Kasumi-1 (cell line): ENCODE results near the gene AP4E1.
"Not testable (repeated sequence)": the region's sequence is repeated elsewhere in the genome, so short reads cannot be mapped to it uniquely, and the experiment has no call there.

Experiments
- DNase-seq, 2 experiments: peaks; one replicate each; lab custom pipeline; 2025; lab: John Stamatoyannopoulos, UW

The AP4E1 gene

DNA sequence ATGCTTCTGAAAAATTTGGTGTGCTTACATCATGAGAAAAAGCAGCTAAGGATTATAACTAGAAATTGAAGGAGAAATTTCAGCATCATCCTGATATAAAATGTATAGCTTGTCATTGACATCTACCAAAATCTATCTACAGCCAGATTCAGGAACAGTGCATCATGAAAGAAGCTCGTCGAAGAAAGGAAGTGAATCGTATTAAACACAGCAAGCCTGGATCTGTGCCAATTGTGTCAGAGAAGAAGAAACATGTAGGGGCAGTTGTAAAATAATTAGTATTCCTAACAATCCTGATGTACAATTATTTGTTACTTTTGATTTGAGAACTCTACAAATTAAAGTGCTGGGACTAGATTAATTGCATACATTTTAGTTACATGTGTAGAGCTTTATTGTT is 37.2 kb downstream of the AP4E1 start:
- peak; percentile 14 to 15 for DNase-seq

DNA sequence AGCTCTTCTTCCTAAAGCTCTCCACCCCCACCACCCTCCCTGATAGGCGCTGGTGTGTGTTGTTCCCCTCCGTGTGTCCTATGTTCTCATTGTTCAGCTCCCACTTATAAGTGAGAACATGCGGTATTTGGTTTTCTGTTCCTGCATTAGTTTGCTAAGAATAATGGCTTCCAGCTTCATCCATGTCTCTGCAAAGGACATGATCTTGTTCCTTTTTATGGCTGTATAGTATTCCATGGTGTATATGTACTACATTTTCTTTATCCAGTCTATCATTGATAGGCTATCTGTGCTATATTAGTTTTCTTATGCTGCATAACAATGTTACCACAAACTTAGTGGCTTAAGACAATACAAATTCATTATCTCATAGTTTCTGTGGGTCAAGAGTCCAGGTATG is 42.3 kb downstream of the AP4E1 start:
- not testable (repeated sequence) for DNase-seq

DNA sequence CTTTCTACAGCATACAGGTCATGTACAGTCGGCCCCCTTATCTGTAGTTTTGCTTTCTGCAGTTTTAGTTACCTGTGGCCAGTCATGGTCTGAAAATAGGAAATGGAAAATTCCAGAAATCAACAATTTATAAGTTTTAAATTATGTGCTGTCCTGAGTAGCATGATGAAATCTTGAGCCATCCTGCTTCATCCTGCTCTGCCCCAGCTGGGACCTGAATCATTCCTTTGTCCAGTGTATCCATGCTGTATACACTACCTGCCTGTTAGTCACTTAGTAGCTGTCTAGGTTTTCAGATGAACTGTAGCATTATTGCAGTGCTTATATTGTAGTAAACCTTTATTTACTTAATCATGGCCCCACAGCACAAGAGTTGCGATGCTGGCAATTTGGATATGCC is 44.8 kb downstream of the AP4E1 start:
- no peak for DNase-seq

DNA sequence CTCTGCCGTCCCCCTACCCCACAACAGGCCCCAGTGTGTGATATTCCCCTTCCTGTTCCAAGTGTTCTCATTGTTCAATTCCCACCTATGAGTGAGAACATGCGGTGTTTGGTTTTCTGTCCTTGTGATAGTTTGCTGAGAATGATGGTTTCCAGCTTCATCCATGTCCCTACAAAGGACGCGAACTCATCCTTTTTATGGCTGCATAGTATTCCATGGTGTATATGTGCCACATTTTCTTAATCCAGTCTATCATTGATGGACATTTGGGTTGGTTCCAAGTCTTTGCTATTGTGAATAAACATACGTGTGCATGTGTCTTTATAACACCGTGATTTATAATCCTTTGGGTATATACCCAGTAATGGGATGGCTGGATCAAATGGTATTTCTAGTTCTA is 46.4 kb downstream of the AP4E1 start:
- not testable (repeated sequence) for DNase-seq

DNA sequence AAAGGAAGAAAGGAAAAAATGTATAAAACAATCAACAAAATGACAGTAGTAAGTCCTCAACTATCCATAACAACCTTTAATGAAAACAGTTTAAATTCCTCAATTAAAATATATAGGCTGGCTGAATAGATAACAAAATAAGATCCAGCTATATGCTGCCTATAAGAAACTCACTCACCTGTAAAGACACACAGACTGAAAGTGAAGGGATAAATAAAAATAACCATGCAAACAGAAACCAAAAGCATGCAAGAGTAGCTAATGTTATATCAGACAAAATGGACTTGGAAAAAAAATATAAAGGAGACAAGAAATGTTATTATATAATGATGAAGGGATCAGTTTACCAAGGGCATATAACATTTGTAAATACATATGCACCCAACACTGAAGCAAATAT is 51.2 kb downstream of the AP4E1 start:
- DNase-seq: no peak

DNA sequence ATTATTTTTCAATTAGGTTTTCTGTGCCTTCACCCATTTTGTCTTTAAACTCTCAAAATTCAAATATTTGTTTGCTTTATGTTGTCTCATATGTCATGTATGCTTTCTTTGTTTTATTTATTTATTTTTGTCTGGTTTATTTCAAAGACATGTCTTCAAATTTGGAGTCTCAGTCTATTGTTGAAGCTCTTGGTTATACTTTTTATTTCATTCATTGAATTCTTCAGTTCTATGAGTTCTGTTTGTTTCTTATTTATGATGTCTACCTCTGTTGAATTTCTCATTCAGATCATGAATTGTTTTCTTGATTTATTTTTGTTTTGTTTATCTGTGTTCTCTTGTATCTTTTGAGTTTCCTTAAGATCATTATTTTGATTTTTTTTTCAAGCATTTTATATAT is 55.6 kb downstream of the AP4E1 start:
- no peak for DNase-seq

DNA sequence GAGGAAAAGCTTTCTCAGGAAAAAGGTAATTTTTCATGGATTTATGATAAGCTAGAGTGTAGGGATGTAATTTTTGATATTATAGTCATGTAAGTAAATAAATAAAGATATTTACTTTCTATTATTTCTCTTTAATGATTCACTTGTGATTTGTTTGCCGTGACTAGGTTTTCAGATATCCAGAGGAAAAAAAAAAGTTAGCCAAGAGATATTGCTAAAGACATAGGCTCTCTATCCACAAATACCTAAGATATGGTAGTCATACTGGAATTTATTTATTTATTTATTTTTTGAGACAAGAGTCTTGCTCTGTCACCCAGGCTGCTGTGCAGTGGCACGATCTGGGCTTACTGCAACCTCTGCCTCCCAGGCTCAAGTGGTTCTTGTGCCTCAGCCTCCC is 59.9 kb downstream of the AP4E1 start:
- DNase-seq: no peak

DNA sequence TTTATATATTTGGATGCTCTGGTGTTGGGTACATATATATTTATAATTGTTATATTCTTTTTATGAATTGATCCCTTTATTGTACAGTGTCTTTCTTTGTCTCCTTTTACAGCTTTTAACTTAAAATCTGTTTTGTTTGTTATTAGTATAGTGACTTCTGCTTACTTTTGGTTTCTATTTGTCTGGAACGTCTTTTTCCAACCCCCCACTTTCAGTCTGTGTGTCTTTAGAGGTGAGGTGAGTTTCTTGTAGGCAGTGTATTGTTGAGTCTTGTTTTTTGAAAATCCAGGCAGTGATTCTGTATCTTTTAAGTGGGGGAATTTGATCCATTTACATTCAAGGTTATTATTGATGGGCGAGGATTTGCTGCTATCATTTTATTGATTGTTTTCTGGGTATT is 62.0 kb downstream of the AP4E1 start:
- no peak for DNase-seq

DNA sequence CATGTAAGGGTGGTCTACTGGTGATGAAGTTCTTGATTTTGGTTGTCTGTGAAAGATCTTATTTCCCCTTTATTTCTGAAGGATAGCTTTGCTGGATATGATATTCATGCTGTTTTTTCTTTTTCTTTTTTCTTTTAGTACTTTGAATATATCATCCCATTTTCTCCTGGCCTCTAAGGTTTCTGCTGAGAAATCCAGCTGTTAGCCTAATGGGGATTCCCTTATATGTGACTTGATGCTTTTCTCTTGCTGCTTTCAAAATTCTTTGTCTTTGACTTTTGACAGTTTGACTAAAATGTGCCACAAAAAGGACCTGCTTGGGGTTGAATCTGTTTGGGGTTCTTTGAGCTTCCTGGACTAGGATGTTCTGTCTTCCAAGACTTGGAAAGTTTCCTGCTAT is 62.6 kb downstream of the AP4E1 start:
- DNase-seq: no peak

DNA sequence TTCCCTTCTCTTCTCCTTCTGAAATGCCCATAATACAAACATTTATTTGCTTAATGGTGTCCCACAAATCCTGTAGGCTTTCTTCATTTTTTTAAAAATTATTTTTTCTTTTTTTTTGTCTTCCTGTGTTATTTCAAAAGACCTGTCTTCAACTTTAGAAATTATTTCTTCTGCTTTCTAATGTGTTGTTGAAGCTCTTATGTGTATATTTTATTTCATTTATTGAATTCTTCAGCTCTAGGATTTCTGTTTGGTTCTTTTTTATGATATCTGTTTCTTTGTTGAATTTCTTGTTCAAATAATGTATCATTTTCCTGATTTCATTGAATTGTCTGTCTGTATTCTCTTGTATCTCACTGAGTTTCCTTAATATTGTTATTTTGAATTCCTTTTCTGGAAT is 63.1 kb downstream of the AP4E1 start:
- DNase-seq: no peak

DNA sequence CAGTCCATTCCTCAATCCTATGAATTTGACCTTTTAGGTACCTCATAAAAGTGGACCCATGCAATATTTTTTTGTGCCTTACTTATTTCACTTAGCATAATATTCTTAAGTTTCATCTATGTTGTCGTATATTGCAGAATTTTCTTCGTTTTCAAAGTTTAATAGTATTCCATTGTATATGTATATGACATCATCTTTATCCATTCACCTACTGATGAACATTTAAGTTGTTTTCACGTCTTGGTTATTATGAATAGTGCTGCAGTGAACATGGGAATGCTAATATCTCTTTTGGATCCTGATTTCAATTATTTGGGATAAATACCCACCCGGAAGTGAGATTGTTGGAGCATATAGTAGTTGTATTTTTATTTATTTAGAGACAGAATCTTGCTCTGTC is 65.1 kb downstream of the AP4E1 start:
- no peak for DNase-seq

DNA sequence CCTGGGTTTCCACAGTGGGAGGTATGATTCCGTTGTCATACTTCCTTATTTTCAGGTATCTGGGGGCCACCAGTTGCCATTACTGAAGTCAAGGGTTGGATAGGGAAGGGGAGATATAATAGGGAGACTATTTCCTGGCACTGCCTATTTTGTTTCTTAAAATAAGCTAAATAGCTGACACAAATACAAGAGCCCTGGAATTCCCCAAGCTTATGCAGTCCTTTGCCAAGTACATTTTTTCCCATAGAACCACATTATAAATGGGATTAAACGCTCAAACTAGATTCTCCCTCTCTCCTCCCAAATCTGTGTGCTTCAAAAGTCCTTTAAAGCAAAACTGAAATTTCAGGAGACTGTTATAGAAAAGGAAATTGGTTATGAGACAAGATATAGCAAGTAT is 68.7 kb downstream of the AP4E1 start:
- DNase-seq: no peak

DNA sequence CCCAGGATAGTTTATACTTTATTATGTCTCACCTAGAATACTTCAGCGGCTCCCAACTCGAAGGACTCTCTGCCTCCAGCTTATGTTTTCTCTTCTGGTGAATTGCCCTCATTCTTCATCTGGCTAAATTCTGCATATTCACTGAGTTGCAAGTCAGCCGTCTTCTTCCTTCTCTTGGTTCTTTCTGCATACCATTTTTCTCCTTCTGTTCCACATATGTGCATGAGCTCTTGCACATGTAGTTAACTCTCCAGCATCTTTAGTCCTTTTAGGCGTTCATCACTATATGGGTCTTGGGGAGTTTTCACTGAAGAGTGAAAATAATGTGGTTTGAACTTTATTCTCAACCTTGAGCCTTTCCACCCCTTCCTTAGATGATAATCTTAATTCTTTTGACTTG is 70.1 kb downstream of the AP4E1 start:
- no peak for DNase-seq

DNA sequence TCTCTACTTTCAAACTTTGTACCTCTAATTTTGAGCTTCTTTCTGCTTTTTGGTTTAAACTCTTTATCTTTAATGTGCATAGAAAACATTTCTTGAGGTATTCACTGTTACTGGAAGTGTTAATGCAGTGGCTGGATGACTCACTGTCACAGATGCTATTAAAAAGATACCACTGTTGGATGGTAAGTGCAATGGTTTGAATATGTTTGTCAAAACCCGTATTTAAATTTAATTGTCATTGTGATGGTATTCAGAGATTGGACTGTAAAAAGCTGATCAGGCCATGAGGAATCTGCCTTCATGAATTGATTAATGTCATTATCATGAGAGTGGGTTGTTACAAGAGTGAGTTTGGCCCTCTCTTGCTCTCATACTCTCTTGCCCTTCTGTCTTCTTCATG is 70.6 kb downstream of the AP4E1 start:
- DNase-seq: no peak

DNA sequence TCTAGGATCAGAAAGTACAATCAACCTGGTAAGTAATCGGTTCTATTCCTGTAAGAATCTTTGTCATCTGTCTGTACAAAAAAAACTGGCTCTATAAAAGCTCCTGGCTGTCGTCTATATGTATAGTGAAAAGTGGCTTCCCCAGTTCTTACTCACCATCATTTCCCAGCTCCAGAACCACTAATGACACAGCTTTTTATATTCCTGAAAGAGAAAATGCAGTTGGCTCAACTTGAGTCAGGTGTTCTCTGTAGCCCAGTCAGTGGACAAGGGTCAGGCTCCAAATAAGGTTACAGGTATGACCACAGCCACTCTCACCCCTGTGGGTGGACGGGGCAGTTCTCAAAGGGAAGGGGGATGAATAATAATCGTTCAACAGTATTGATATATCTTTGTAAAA is 85.1 kb downstream of the AP4E1 start:
- no peak for DNase-seq

DNA sequence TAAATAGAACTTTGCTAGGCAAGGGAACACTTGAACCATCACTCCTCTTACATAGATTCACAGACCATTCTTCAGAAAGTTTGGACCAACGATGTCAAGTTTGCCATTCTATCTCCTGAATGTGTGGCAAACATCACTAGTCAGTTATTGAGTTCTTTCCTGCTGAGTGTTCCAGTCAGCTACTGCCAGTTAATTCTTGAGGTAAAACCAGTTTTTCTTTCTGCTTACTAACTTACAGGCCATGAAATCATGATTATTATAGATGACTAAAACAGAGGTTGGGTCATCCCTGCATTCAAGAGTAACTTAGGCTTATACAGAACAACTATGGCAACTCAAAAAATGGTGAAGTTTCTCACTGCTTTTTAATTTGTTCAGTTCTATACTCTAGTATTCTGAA is 88.2 kb downstream of the AP4E1 start:
- DNase-seq: no peak

DNA sequence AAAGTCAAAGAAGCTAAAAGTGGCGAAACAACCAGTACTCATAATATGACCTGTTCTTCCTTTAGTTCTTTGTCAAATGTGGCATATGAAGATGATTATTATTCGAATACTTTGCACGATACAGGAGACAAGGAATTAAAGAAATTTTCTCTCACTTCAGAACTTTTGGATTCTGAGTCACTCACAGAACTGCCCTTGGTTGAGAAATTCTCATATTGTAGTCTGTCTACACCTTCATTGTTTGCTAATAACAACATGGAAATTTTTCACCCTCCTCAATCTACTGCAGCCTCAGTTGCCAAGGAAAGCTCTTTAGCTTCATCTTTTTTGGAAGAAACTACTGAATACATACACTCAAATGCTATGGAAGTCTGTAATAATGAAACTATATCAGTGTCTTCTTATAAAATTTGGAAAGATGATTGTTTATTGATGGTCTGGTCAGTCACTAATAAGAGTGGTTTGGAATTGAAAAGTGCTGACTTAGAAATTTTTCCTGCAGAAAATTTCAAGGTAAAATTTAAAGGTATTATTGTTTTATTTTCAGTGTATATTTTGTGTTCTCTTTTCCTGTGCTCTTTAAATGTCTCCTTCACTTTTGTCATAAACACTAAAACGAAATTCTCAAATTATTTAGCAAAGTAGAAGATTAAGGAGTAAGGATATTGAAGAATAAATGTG is 89.0 kb downstream of the AP4E1 start:
- no peak for DNase-seq

DNA sequence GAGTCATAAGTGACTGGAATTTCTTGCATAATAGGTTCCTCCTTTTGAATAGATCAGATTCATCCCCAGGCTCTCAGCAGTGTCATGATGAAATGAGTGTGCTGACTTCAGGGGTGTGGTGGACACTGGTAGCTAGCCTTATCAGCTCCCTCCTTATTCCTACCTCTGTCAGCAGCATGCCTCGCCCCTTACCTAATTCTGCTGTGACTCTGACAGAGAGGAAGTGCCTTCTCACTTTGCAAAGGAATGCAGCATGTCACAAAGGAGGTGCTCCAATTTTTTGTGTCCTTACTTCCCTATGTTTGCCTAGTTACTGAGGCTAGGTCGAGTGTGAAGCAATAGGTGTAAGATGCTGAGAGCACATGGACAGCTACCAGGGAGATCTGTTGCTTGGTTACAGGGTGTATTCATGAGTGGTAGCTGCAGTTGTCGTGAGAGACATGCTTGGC is 95.6 kb downstream of the AP4E1 start:
- DNase-seq: no peak

DNA sequence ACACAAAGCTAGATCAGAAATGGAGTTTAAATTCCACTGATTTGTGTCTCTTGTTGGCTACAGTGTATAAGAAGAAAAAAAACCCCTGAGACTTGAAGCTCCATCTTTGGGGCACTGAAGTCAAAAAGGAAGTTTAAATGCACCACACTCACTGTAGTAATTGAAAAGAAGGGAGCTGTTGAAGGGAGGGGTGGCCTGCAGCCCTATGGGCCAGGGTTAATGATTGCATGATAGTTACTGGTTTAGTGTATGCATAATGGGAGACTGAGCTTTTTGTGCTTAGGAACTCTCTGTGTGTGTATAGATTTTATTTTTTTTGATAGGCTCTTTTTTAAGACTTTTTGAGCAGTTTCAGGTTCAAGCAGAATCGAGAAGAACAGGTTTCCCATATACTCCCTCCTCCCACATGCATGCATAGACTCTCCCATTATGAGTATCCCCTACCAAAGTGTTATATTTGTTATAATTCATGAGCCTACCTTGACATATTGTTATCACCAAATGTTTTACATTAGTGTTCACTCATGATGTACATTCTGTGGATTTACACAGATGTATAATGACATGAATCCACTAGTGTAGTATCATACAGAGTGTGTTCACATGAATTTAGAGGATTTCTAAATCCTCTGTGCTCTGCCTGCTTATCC is 98.0 kb downstream of the AP4E1 start:
- no peak for DNase-seq

DNA sequence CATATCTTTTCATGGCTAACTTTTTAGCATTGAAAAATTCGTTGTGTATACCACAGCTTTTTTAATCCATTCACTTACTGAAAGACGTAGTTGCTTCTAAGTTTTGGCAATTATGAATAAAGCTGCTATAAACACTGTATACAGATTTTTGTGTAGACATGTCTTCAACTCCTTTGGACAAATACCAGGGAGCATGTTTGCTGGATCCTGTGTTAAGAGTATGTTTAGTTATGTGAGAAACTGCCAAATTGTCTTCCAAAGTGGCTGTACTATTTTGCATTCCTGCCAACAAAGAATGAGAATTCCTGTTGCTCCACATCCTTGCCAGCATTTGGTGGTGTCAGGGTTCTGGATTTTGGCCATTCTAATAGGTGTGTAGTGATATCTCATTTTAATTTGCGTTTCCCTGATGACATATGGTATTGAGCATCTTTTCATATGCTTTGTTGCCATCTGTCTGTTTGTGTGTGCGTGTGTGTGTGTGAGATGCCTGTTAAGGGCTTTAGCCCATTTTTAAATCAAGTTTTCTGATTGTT is 98.7 kb downstream of the AP4E1 start:
- DNase-seq: no peak

DNA sequence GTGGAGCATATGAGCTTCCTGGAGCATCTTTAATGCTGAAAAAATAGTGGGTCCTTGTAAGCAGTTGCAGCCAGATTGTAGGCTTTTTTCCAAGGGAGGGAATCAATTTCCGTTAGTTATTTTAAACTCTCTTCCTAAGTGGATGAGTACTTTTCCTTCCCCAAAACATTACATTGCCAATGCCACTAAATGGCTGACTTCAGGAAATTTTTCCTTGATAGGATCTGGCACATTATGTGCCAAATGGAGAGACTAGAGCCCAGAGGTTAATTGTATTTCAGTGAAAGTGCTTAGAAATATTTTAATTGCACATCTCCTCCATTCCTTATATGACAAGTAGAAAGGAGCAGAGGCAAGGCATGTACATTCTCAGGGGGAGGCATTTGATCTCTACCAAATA is 102.7 kb downstream of the AP4E1 start:
- no peak for DNase-seq

DNA sequence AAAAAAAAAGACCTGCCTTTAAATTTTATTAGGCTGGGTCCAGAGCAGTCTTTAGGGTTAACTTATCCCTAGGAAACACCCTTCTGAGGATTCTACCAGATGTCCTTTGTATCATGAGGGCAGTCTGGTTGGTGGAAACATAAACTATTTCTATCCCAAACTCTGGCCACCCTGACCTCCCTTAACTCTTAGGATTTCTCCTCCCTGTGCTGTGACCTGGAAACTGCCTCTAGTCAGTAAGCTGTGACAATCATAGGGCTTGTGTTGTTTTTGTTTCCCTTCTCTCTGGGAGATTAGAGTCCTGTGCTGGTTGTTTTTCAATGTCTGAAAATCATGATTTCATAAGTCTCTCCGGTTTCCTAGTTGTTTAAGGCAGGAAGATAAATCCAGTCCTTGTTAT is 108.1 kb downstream of the AP4E1 start:
- no peak for DNase-seq

DNA sequence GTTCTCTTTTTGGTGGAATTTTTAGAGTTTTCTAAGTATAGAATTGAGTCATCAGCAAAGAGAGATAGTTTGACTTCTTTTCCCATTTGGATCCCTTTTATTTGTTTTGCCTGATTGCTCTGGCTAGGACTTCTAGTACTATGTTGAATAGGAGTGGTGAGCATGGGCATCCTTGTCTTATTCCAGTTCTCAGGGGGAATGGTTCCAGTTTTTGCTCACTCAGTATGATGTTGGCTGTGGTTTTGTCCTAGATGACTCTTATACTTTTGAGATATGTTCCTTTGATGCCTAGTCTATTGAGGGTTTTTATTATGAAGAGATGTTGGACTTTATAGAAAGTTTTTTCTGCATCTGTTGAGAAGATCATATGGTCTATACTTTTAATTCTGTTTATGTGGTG is 113.7 kb downstream of the AP4E1 start:
- no peak for DNase-seq

DNA sequence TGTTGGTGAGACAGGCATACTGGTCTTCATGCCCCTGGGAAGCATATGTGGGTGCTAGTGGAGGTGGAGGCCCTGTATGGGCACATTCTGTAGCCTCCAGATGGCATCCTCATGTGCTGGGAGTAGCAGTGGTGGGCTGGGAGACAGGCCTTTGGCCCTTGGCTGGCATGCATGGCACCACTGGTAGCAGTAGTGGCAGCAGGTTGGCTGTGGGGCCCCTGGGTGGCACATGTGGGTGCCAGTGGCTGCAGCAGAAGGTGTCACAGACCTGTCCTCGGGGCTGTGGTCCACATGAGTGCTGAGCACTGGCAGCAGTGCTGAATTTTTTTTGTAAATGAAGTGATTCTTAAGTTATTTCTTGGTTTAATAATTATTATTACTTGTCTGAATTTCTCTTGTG is 115.0 kb downstream of the AP4E1 start:
- DNase-seq: no peak
